ENCODE results near the gene CCDC83. TPM values are rescaled to one million over a fixed set of nuclear protein-coding genes. Genes with fewer than 3 reads are reported as not detected.

The CCDC83 gene
- total RNA-seq, 1 experiment from 2014 or later = not detected

GRCh38 chr11:85953491-85954143 is 98.4 kb downstream of the CCDC83 start:
- no peak for DNase-seq
- Histone ChIP-seq H3K4me1 (replicated peaks; ENCODE audit: insufficient read depth) (peaks cover 12% of the 10 kb centered on the region), H3K79me2 (ENCODE audit: low read depth) (no peaks in the 10 kb centered on the region), H3K4me3 (no peak overlapping the region), H3K27ac (no peak overlapping the region), H3K36me3 (ENCODE audit: low read depth) (peaks cover 36% of the 10 kb centered on the region), H2AFZ (no peak overlapping the region), H3K4me2 (no peak overlapping the region), H3K9me3 (ENCODE audit: insufficient read depth, low read depth) (peaks cover 3% of the 10 kb centered on the region; the same call in 1 of the 2 replicates), H3F3A (ENCODE audit: insufficient read depth, low read depth) (peaks cover 22% of the 10 kb centered on the region), H3K27me3 (ENCODE audit: insufficient read depth, low read depth) (no peaks in the 10 kb centered on the region), H3K9me2 (ENCODE audit: insufficient read depth) (no peaks in the 10 kb centered on the region), H4K20me1 (ENCODE audit: insufficient read depth) (no peaks in the 10 kb centered on the region)
- ChIA-PET POLR2A (ENCODE audit: unreplicated experiment) (no interaction called here), CTCF (interaction anchor here (0.6 kb wide), 1 partner anchor 125 kb away, joined by 9 read pairs; no protein-coding TSS in a partner anchor)
- TF ChIP-seq EZH2 (IDR thresholded peaks at IDR 0.05; ENCODE audit: low read depth) (no peak), CTCF (conservative IDR thresholded peaks at IDR 0.05) (no peak)
- BruUV-seq (replicated peaks) = no TSS peak
- intact Hi-C loops (cut with micrococcal nuclease; ENCODE audit: unreplicated experiment) = no loop called here

GRCh38 chr11:85955531-85955930 is 100.3 kb downstream of the CCDC83 start:
- Histone ChIP-seq H2AFZ (no peak overlapping the region), H4K20me1 (ENCODE audit: insufficient read depth) (no peaks in the 10 kb centered on the region), H3K79me2 (ENCODE audit: low read depth) (no peaks in the 10 kb centered on the region), H3K9me2 (ENCODE audit: insufficient read depth) (no peaks in the 10 kb centered on the region), H3K4me3 (no peak overlapping the region), H3K27me3 (ENCODE audit: insufficient read depth, low read depth) (no peaks in the 10 kb centered on the region), H3K36me3 (ENCODE audit: low read depth) (peaks cover 47% of the 10 kb centered on the region), H3F3A (ENCODE audit: insufficient read depth, low read depth) (peaks cover 23% of the 10 kb centered on the region), H3K4me1 (replicated peaks; ENCODE audit: insufficient read depth) (no peaks in the 10 kb centered on the region), H3K4me2 (no peak overlapping the region), H3K27ac (no peak overlapping the region), H3K9me3 (ENCODE audit: insufficient read depth, low read depth) (peaks cover 3% of the 10 kb centered on the region; the same call in 1 of the 2 replicates)
- ChIA-PET POLR2A (ENCODE audit: unreplicated experiment) (no interaction called here), CTCF (no interaction called here)
- TF ChIP-seq EZH2 (IDR thresholded peaks at IDR 0.05; ENCODE audit: low read depth) = no peak
- TF ChIP-seq CTCF (conservative IDR thresholded peaks at IDR 0.05) = no peak
- intact Hi-C loops (cut with micrococcal nuclease; ENCODE audit: unreplicated experiment) = loop anchor here (5.0 kb wide), 1 partner anchor 67 kb away; no protein-coding TSS in a partner anchor
- no peak for DNase-seq
- BruUV-seq (replicated peaks) = no TSS peak

GRCh38 chr11:85960678-85961077 is 105.5 kb downstream of the CCDC83 start:
- H3K4me1 ChIP-seq (replicated peaks; ENCODE audit: insufficient read depth) = no peaks in the 10 kb centered on the region
- ChIA-PET CTCF (no interaction called here), POLR2A (ENCODE audit: unreplicated experiment) (no interaction called here)
- no TSS peak for BruUV-seq (replicated peaks)
- no peak for DNase-seq
- H3K36me3 ChIP-seq (ENCODE audit: low read depth) = peaks cover 54% of the 10 kb centered on the region
- H3K27me3 ChIP-seq (ENCODE audit: insufficient read depth, low read depth) = no peaks in the 10 kb centered on the region
- H3F3A ChIP-seq (ENCODE audit: insufficient read depth, low read depth) = peaks cover 15% of the 10 kb centered on the region
- H4K20me1 ChIP-seq (ENCODE audit: insufficient read depth) = no peaks in the 10 kb centered on the region
- no peak overlapping the region for H2AFZ ChIP-seq
- no peaks in the 10 kb centered on the region for H3K9me2 ChIP-seq (ENCODE audit: insufficient read depth)
- H3K4me3 ChIP-seq = no peak overlapping the region
- no peak overlapping the region for H3K27ac ChIP-seq
- intact Hi-C loops (cut with micrococcal nuclease; ENCODE audit: unreplicated experiment) = no loop called here
- H3K4me2 ChIP-seq = no peak overlapping the region
- no peaks in the 10 kb centered on the region for H3K79me2 ChIP-seq (ENCODE audit: low read depth)
- TF ChIP-seq CTCF (conservative IDR thresholded peaks at IDR 0.05) (no peak), EZH2 (IDR thresholded peaks at IDR 0.05; ENCODE audit: low read depth) (no peak)
- no peaks in the 10 kb centered on the region for H3K9me3 ChIP-seq (ENCODE audit: insufficient read depth, low read depth)

All from PC-9 (cell line).